CD4-positive, alpha-beta T cell treated with Interleukin-10 for 1 hour (primary cell): ENCODE results near the gene RFNG.

Experiments used
- DNase-seq: peaks from one replicate; pipeline ENCODE4 v3.0.0-alpha.2; 2020

Gene RFNG

GRCh38 chr17:82088838-82089722 is 37.5 kb upstream of the RFNG start:
- DNase-seq: no peak

GRCh38 chr17:82087961-82088837 is 36.6 kb upstream of the RFNG start:
- no peak for DNase-seq

GRCh38 chr17:82086941-82087906 is 35.6 kb upstream of the RFNG start:
- no peak for DNase-seq

GRCh38 chr17:82085931-82086764 is 34.5 kb upstream of the RFNG start:
- DNase-seq: no peak

- DNase-seq: no peak
Measured at GRCh38 chr17:82085031-82085861, 33.6 kb upstream of the RFNG start.

- no peak for DNase-seq
Measured at GRCh38 chr17:82084373-82085030, 32.9 kb upstream of the RFNG start.

- DNase-seq: no peak
Measured at GRCh38 chr17:82083533-82084359, 32.1 kb upstream of the RFNG start.

- DNase-seq: no peak
Measured at GRCh38 chr17:82083009-82083408, 31.4 kb upstream of the RFNG start.

GRCh38 chr17:82082456-82082855 is 30.8 kb upstream of the RFNG start:
- no peak for DNase-seq

- DNase-seq: no peak
Measured at GRCh38 chr17:82081966-82082365, 30.4 kb upstream of the RFNG start.

- DNase-seq: no peak
Measured at GRCh38 chr17:82081546-82081945, 29.9 kb upstream of the RFNG start.

GRCh38 chr17:82080789-82081464 is 29.3 kb upstream of the RFNG start:
- no peak for DNase-seq

- no peak for DNase-seq
Measured at GRCh38 chr17:82080048-82080788, 28.6 kb upstream of the RFNG start.

GRCh38 chr17:82079001-82079677 is 27.5 kb upstream of the RFNG start:
- DNase-seq: no peak

- DNase-seq: no peak
Measured at GRCh38 chr17:82078433-82078832, 26.8 kb upstream of the RFNG start.

- no peak for DNase-seq
Measured at GRCh38 chr17:82077617-82078358, 26.2 kb upstream of the RFNG start.
